ENCODE measurements around the gene HLA-DQB1.
"Not testable (repeated sequence)": the region's sequence is repeated elsewhere in the genome, so short reads cannot be mapped to it uniquely, and the experiment has no call there.

Gene HLA-DQB1

DNA sequence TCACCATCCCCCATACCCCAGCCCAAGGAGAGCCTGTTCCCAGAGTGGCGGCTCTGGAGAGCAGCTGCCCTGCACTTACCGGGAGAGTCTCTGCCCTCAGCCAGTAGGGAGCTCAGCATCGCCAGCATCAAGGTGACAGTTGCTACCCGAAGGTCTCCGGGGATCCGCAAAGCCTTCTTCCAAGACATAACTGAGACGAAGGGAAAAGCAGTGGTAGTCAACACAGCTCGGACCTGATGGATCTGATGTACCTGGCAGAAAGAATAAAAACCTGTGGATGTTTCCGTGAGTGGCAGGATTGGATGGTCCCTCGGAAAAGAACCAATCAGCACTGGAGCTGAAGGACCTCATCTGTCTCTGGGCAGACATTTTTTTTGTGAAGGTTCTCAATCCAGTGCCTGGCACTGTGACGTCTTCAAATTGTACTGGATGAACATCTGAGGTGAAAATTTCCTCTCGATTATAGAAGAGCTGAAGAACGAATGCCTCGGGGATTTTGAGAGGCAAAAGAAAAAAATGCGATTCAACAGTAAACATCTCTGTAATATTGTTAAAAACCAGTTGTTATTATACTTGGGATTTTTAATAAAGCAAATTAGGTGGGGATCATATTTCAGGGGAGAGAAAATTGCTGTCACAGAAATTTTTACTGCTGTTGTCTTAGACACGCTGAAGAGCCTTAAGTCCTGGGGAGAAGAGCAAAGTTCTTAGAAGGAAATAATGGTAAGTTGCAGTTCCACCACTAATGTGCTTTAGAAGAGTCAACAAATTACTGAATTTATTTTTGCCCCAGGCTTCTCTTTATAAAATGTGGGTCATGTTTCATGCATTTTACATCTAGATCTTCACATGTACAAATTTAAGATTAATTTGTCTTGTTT is at the start of gene HLA-DQB1:
TSS of gene HLA-DQB1 (minus strand) at position 238 of the 881 bp plus-strand sequence. CDS start at position 188, 50 bp downstream.
- DNase-seq = no peak

DNA sequence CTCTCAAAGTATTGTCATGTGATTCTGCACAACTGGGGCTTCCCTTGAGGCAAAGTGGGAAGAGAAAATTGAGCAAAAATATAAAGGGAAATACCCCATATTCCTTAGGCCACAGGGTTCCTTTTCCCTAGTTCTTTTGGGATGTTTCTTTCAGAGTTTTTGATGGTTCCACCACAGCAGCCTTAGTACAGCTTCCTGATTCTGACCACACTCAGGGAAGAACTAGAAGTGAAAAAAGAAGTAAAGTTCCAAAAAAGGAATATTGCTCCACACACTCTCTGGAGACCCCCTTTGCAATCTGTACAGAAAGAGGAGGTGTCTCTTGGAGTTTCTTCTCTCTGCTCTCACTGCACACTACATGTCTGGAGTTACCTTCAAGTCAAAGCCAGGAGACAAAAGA is 46.8 kb upstream of the HLA-DQB1 start:
- DNase-seq = no peak

DNA sequence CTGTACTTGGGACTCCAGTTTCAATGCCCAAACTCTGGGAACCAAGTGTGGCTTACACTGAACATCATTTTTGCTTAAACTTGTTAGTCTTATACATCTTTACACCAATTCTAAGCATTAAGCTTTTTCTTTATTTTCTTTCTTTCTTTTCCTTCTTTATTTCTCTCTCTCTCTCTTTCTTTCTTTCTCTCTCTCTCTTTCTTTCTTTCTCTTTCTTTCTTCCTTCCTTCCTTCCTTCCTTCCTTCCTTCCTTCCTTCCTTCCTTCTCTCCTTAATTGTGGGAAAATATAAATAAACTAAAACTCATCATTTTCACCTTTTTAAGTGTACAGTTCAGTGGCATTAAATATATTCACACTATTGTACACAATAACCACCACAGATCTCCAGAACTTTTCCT is 43.2 kb upstream of the HLA-DQB1 start:
- no peak for DNase-seq

- not testable (repeated sequence) for DNase-seq
These were observed 38.7 kb upstream of the HLA-DQB1 start for GRCh38 chr6:32705164-32705563.

DNA sequence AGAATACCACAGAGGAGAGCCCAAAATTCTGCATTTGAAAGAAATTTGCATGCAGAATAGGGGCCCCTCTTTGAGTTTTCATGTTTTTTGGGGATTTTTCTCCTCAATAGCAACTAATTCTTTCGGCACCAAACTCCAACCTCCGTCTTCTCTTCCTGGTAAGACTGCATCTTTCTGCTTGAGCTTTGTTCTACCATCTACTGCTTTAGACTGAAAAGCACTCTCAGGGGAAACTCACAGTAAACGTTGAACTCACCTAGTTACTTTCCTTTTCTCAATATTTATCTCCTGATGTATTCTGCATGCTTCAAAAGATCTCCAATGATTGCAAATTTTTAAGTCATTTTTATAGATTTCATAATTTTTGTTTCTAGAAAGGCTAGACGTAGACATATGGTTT is 36.9 kb upstream of the HLA-DQB1 start:
- DNase-seq = no peak

GRCh38 chr6:32700391-32701040 is 34.1 kb upstream of the HLA-DQB1 start:
- DNase-seq = no peak

- DNase-seq = no peak
These were observed 30.6 kb upstream of the HLA-DQB1 start for GRCh38 chr6:32697031-32697430.

GRCh38 chr6:32692019-32692418 is 25.6 kb upstream of the HLA-DQB1 start:
- DNase-seq = no peak

- DNase-seq = no peak
These were observed 23.4 kb upstream of the HLA-DQB1 start for GRCh38 chr6:32689531-32690501.

DNA sequence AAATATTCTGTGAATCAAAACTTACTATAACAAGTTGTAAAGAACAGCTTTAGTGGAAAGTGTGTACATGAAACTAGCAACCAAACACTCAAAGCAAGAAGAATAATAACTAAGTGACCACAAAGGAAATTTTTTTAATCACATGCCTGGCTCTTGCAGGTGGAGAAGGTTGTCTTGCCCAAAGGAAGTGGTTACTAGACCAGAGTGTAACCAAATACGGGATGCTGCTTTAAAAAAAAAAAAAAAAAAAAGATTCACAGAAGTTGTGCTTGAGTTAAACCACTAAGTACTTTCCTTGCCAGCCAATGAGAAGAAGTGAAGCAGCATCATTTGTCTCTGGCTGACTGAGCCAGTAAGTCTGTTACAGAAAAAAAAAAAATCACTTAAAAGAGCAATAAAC is 19.1 kb upstream of the HLA-DQB1 start:
- no peak for DNase-seq

DNA sequence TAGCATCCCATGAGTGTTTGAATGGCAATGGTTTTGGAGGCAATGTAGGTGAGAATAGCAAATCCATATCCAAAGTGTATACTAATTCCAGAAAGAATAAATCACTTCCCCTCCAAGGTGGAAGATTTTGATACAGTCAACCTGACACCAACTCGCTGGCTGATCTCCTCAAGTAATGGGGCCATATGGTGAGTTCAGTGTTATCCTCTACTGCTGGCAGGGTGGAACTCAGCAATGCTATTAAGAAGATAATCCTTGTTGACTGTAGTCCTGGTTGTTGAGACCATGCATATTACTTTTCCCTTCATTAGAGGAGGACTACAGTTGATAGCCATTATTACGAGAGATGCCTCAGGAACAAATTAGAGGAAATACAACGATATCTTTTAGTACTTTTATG is 17.8 kb upstream of the HLA-DQB1 start:
- no peak for DNase-seq

DNA sequence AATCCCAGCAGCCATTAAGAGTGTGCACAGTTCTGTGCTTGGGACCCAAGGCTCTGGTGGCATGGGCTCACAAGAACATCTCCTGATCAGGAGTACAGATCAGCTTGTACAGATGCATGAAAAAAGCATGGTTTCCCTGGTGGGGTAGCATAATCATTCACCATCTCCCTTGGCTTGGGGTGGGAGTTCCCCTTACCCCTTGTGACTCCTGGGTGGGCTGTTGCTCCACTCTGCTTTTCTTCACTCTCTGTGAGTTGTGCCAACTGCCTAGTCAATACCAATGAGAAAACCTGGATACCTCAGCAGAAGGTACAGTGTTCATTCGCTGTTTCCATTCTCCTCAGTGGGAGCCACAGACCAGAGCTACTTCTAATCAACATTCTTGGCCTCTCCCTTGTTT is 13.6 kb upstream of the HLA-DQB1 start:
- no peak for DNase-seq

DNA sequence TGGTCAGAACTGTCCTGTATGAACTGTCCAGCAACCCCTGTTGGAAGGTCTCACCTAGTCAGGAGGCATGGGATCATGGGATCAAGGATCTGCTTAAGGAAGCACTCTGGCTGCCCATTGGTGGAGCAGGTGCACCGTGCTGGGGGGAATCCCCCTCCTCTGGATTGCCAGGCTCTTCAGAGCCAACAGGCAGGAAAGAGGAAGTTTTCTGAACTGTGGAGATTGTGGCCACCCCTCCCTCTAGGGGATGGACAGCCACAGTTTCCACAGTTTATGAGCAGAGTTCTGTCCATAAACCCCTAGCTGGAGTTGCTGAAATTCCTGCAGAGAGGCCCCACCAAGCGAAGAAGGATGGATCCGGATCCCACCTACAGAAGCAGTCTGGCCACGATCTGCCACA is 13.0 kb upstream of the HLA-DQB1 start:
- DNase-seq = no peak

DNA sequence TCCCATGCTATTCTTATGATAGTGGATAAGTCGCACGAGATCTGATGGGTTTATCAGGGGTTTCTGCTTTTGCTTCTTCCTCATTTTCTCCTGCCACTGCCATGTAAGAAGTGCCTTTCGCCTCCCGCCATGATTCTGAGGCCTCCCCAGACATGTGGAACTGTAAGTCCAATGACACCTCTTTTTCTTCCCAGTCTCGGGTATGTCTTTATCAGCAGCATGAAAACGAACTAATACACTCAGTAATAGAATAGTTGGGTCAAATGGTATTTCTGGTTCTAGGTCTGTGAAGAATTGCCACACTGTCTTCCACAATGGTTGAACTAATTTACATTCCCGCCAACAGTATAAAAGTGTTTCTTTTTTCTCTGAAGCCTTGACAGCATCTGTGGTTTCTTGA is 7.7 kb upstream of the HLA-DQB1 start:
- not testable (repeated sequence) for DNase-seq

- not testable (repeated sequence) for DNase-seq
These were observed 5.5 kb upstream of the HLA-DQB1 start for GRCh38 chr6:32671908-32672307.

DNA sequence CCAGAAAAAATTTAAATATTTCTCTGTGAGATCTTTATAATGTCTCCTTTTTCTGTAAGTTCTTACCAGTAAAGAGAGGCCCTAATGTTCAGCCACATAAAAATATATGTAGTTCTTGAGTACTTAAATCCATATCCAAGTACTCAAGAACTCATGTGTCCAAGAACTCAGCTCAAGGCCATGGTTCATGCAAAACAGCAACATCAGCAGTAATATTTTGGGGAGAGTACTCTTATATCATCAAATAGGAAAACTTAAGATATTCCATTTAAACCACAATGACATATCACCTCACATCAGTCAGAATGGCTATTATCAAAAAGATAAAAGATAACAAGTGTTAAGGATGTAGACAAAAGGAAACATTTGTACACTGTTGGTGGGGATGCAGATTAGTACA is 3.4 kb upstream of the HLA-DQB1 start:
- no peak for DNase-seq

DNA sequence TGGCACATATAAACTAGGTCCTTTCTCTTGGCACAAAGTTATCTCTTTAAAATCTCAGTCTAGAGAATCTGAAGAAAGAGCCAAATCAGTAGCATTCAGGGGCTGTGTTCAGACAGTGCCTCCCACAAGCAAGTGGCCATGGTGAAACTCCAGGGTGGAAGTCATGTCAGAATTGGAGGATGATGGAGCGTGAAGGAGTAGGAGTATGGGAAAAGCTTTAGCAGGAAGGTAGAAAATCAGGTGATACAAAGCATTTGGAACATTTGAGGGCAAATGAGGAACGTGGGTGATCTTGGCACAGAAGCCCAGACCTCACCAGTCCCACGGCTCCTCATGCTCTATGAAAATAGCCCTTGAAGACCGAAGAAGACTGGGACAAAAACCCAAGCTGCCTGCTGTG is 2.8 kb upstream of the HLA-DQB1 start:
- DNase-seq = no peak

DNA sequence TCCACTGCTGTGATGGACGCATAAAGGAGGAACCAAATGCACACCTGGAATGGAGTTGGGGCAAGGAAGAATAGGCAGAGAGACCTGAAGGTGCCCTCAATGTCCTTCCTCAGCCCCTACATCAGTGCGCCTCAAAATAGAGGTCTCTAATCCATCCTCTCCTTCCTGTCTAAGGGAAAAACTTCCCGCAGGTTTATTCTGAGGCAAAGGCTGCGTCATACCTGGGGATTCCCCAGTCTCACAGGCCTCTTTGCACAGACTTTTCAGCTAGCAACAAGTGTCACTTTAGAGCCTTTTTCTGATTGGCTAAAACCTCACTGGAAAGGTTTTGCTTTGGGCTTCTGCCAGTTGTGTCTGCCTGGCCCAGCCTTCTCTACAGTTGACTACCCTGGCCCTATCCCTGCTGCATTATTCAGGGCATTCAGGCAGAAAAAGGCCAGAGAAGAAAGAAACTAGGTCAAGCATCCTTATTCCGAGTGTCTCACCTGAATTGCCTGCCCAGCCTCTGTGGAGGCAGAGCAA is 1.8 kb upstream of the HLA-DQB1 start:
- no peak for DNase-seq

GRCh38 chr6:32665661-32666060 is 796 bp downstream of the HLA-DQB1 start:
- no peak for DNase-seq

- DNase-seq = no peak
These were observed 1.6 kb downstream of the HLA-DQB1 start for GRCh38 chr6:32664827-32665362.

- DNase-seq = no peak
These were observed 2.1 kb downstream of the HLA-DQB1 start for GRCh38 chr6:32664354-32664753.

DNA sequence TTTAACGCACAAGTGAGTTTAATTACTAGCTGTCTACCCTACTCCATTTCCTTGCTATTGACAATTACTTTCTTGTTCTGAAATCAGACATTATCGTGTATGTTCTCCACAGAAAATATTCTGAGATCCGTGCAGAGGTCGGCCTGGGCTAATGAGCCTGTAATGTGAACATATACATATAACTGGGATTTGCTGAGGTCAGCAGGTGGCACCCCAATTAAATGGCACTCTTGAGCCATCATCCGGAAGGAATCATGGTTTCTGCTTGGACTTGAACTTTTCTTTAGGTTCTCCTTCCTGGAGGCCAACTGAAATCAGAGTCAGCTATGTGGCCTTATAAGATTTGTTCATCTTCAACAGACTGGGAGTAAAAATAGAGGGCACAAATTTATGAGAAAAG is 3.6 kb downstream of the HLA-DQB1 start:
- DNase-seq = no peak

- no peak for DNase-seq
These were observed 4.4 kb downstream of the HLA-DQB1 start for GRCh38 chr6:32662099-32662498.
